D721Med (cell line): ENCODE measurements around the gene PFKP.

Experiments
- DNase-seq: peaks from one replicate; pipeline ENCODE4 v3.0.0; 2011; ENCODE audit warnings: low spot score; ENCODE audit not compliant: insufficient read length
- FAIRE-seq: peaks from 2 replicates; lab custom pipeline; 2011; peaks lifted over from hg19 to GRCh38; lab: Jason Lieb, UNC
- CTCF ChIP-seq: IDR thresholded peaks from 2 replicates; pipeline ENCODE4 v1.5.1; 2012; ENCODE audit warnings: mild to moderate bottlenecking, control low read depth; ENCODE audit not compliant: insufficient read depth; ENCODE audit errors: missing control alignments

Gene PFKP

GRCh38 chr10:3099291-3100092, 32.1 kb downstream of the PFKP start:
- no peak for TF ChIP-seq CTCF
- DNase-seq, result no peak
- no peak for FAIRE-seq

GRCh38 chr10:3100093-3100792, 32.9 kb downstream of the PFKP start:
- FAIRE-seq (no peak), DNase-seq (no peak)
- no peak for TF ChIP-seq CTCF

- FAIRE-seq (no peak), DNase-seq (no peak)
- TF ChIP-seq CTCF, result no peak
Observed at GRCh38 chr10:3100856-3101640, 33.7 kb downstream of the PFKP start.

GRCh38 chr10:3102720-3103427, 35.5 kb downstream of the PFKP start:
- no peak for DNase-seq
- FAIRE-seq, result no peak
- TF ChIP-seq CTCF, result no peak

- DNase-seq (no peak), FAIRE-seq (no peak)
- no peak for TF ChIP-seq CTCF
Observed at GRCh38 chr10:3103646-3104045, 36.3 kb downstream of the PFKP start.

- DNase-seq (no peak), FAIRE-seq (no peak)
- TF ChIP-seq CTCF, result no peak
Observed at GRCh38 chr10:3104251-3104918, 37.0 kb downstream of the PFKP start.
